Measurements from ENCODE around the gene ELAC1. TPM values are rescaled to one million over a fixed set of nuclear protein-coding genes. Genes with fewer than 3 reads are reported as not detected.

Gene ELAC1
- 3.8 and 5.2 TPM in 2 replicates for total RNA-seq

GRCh38 chr18:50967714-50968661, at the start of gene ELAC1:
Gene ELAC1, plus strand, starts transcription at chr18:50968040. Its CDS starts 6,365 bp downstream, at chr18:50974405.

GRCh38 chr18:51029694-51030536, 62.1 kb downstream of the ELAC1 start, which contains the start of gene SMAD4:
Gene SMAD4, plus strand, starts transcription at chr18:51030213. Its CDS starts 16,834 bp downstream, at chr18:51047047.

Other genes starting within 250 kb of the ELAC1 start
- gene MRO, start 148.0 kb upstream of the ELAC1 start, total RNA-seq: not detected in 2 replicates
- gene ME2, start 88.9 kb upstream of the ELAC1 start, total RNA-seq: 73.2 and 98.4 TPM in 2 replicates
- 41.0 and 106 TPM in 2 replicates for gene SMAD4, start 62.2 kb downstream of the ELAC1 start, total RNA-seq
- 58.8 and 82.7 TPM in 2 replicates for gene MEX3C, start 229.6 kb downstream of the ELAC1 start, total RNA-seq